NCI-H2196 treated with DMSO at 0.1 percent for 48 hours (cell line): ENCODE measurements around the gene OR6Q1.

Experiments used
- DNase-seq: peaks from one replicate; lab custom pipeline; 2025; ENCODE audit not compliant: unreplicated experiment; lab: John Stamatoyannopoulos, UW

The OR6Q1 gene

DNA sequence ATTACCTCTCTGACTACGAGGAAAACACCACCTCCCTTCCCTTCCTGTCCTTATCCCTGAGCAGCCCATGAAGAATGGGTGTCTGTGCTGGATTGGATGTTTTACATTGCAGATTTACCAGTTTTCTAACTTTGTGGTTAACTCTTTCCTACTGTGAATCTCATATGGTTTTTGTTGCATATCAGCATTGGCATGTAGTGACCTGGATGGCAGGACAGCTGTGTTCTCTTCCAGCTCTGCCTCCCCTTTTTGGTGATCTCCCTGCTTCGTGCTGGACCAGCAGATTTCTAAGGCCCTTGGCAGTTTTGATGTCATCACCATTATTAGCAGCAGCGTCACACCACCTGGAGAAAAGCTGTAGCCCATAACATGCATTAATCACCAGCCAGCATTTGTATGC lies 26.7 kb downstream of the OR6Q1 start:
- no peak for DNase-seq

DNA sequence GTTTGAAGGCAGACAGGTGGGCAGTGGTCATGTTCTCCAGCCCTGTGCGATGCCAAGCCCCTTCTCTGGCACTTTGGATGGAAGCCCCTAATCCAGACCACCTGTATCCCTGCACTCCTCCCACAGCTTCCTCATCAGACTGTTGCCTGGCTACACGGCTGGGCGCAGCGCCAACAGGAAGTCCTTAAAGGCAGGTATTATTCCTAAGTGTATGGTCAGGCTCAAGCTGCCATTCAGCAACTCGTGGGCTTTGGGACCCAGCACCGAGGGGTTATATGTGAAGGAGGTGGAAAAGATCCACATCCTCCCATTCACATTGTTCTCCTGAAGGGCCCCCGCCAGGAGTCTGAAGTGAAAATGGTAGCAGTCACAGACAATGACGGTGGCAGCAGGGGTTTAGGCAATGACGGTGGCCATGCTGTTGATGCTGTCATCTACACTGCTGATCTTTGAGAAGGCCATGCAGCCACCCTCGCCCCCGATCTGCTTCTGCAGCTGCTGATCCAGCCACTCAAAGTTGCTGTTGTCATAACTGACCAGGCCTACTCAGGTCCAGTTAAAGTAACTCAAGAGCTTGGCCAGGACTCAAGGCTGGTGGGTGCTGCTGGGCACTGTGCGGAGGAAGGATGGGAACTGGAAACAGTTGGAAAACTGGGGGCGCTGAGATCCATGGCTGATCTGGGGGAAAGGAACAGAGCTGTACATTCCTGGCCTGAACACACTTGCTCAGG lies 27.7 kb downstream of the OR6Q1 start:
- DNase-seq: peak; percentile 12

DNA sequence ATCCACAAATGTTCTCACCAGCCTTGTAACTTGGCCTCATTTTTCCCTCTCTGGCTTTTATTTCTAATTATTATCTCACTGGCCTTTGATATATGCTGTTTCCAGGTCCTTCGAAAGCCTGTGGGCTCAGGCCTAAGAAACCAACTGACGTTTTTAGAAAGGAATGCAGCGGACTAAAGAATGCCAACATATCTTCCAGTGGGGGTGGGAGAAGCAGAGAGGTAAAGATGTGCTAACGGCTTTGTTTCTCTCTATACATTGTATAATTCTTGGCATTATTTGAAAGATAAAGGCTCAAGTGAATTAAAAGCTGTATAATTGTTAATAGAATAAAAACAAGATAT lies 28.2 kb downstream of the OR6Q1 start:
- DNase-seq: no peak

DNA sequence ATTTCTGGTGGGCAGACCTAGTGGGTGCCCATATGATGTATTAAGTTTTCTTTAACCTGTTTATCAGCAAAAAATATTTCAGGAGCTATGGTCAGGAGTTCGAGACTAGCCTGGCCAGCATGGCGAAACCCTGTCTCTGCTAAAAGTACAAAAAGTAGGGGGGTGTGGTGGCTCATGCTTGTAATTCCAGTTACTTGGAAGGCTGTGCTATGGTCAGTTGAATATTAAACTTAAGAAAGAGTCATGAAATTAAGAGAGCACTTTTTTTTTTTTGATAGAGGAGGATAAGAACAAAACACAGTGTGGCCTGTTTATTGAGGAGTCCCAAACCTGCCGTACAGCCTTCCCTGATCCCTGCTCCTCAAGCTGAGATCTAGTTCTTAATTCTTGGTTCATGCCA lies 29.8 kb downstream of the OR6Q1 start:
- no peak for DNase-seq

DNA sequence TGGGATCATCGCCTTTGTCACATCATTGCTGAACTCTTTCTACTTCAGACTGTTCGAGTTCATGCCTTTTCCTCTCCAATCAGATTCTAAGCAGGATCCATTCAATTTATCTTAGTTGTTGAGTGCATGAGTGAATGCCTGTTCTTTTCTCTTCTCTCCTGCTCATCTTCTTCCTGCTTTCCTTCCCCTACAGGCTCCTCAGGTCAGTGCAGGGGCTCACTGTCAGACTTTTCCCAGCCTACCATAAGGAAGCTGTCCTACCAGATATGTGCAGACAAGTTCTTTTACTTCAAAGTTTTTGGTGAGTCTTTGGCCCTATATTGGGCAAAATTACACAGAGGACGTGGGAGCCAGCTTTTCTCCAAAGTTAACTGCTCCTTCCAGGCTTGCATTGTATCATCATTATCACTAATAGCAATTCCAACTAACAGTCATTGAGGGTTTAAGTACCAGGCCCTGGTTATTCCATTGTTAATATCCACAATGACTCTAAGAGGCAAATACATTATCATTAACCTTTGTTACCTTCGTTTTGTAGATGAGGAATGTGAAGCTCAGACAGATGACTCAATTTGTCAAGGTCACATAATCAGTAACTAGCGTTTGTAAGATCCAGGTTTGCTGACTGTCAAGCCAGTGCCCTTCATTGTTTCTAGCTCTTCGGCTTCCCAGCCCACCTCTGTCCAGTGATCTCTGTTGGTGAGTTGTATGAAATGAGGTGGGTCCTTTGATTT lies 30.4 kb downstream of the OR6Q1 start:
- DNase-seq: no peak

DNA sequence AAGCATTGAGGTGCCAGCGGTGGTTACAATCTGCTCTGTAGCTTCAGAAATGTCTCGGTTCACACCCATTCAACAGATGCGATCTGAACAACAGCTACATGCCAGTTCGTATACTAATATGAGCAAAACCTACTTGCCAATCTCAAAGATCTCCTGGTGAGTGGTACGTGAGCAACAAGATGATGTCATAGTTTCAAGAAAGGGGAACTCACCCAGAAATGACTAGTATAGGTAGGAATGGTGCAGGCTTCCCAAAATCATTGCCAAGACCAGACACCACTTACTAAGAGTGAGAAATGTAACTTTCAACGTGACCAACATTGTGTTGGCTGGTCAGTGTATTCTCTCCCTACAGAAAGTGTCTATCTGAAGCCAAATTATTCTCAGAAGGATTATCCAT lies 31.1 kb downstream of the OR6Q1 start:
- DNase-seq: no peak

DNA sequence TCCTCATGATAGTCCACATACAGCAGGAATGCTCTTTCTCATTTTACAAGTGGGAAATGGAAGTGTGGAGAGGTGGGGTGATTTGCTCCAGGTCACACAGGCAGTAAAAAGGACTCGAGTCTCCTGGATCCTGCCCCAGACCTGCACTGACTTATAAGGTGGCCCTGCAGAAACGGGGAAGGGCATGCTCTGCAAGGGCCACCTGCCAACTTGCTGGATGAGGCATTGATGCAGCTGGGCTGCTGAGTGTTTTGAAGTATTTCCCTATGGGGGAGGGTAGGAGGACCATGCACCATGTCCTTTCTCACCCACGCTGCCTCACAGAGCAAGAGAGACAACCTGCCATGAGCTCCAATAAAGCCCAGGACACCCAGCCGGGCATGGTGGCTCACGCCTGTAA lies 36.9 kb downstream of the OR6Q1 start:
- no peak for DNase-seq

DNA sequence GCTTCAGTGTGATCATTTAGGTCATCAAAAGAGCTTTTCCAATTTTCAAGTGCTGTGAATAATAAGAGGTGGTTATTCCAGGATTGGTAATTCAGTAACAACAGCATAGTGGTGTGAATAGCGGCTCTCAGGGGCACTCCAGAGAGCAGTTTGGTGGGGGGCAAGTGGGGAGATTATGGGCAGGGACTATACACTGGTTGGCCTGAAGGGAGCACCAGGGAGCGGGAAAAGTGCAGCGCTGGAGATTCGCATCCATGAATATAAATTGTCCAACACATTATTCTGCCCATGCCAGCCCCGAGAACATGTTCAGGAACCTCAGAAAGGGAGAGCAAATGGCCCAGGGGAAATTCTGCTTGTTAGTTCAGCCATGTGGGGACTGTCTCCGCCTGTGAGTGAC lies 37.9 kb downstream of the OR6Q1 start:
- DNase-seq: no peak

DNA sequence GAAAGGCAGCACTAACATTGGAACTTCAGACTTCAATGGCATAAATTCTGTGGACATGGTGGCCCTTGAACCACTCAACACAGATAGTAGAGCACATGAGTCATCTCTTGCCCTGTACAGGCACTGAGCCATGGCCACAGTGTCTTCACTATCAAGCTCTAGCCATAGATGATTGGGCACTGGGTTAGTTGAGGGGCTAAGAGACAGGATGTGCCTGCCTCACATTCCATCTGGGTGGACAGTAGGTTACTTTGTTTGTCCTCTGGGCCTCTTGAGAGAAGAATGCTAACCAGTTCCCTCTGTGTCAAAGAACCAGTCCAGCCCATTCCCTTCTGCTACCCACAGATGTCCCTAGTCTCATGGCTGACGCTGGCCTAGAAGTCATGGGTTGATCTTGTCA lies 39.8 kb downstream of the OR6Q1 start:
- DNase-seq: no peak

DNA sequence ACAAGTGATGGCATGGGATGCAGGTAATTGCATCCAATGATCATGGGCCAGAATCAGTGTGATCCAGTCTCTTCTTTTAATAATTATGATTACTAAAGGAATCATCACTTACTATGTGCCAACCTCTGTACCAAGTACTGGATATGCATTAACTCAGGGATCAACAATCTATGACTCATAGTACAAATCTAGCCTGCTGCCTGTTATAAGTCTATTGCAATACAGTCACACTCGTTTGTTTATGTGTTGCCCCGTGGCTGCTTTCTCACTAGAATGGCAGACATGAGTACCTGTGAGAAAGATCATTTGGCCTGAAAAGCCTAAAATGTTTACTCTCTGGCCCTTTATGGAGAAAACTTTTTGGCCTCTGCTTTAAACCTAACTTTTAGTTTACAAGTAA lies 45.0 kb downstream of the OR6Q1 start:
- DNase-seq: no peak
